ENCODE data around the gene MAN1A1.

The MAN1A1 gene

DNA sequence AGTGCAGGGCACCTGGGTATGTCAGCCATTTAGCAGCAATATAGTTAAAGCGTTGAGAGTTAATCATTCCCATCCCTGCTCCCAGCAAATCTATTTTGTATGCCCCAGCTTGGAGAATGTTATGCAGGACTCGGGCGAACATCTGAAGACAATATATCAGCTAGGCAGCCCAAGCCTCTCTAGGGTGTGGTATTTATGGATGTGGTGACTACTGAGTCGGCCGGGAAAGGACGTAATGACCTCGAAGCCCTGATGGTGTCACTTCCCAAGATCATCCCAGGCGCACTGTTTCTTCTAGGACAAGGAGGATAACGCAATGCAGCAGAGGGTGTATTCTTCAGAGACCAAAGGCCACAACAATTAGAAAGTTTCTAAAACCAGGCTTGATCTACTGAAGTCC lies 207.5 kb downstream of the MAN1A1 start:
- no peak for DNase-seq (ENCODE audit: low read depth in 3 of 3)

DNA sequence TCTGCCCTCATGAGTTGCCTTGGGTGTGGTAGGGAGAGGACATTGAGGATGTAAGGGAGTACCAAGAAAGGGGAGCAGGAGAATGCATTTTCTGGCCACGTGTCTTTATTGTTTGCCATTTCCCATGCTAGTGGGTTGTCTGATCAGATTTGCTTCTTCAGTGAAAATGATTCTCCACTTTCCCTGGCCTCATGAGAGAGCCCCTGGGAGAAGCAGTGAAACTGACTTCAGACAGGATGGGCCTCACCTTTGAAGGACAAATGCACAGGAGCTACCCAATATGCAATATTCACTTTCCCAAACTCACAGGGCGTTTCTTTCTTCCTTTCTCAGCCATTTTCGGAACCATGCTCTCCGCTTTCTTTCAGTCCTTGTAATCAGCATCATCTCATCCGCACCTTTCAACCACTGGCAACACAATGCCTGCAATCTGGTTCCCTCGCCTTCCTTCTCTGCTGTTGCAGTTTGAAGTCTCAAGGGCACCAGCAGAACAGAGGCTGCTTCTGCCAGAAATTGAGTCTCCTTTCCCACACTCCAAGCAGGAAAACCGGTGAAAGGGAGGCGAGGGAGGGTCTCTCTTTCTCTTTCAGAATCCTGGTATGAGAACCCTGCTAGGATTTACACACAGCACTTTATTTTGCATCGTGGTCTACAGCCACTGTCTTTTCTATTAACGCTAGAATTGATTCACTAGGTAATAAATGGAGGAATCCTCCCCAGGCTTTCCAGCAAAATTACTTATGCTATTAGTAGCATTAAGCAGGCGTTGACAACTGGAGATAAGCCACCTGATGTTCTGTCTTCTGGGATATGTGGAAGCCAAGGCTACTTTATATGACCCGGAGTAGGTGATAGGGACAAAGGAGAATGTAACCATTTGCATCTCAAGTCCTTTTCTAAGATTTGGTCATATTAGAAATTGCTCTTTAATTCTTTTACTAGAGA lies 209.1 kb downstream of the MAN1A1 start:
- no peak for DNase-seq (ENCODE audit: low read depth in 3 of 3)

DNA sequence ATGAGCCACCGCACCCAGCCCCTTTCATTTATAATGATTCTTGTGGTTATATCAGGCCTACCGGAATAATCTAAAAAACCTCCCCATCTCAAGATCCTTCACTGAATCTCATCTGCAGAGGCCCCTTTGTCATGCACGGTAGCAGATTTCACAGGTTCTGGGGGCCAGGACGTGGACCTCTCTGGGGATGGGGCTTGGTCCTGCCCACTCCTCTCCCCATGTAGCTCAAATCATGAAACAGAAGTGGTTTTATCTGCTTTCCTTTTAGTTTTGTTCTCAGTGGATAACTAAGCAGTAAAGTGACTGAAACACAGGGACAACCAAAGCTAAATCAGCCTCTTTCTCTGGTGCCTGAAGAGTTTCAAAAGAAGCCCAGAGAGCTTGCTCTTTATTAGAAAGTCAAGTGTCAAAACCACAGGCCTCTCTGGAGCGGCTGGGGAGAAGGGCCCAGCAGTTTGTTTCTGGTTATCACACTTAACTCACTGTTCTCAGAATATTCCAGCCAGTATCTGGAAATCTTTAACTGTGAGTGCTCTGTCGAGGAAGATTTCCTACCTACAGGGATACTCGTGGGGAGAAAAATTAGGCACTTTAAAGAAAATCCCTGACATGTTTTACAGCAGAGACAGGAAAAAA lies 210.5 kb downstream of the MAN1A1 start:
- DNase-seq (ENCODE audit: low read depth in 3 of 3) = no peak

- DNase-seq (ENCODE audit: low read depth in 3 of 3) = no peak
Measured at GRCh38 chr6:119137194-119138072, 212.1 kb downstream of the MAN1A1 start.

DNA sequence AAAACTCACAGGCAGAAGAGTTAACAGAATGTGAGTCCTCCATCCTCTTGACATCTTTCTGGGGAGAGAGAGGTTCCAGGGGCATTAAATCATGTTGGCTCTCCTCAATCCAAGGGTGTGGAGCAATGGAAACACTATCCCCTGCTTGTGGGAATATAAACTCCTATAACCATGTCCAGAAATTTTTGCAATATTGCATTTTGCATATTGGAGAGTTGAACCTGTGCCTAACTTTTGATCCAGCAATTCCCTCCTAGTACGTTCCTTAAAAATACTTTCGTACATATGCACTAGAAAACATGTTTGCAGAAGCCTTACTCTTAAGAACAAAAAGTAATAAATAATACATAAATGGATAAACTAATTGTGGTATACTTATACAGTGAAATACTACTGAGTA lies 214.8 kb downstream of the MAN1A1 start:
- DNase-seq (ENCODE audit: low read depth in 3 of 3) = no peak

DNA sequence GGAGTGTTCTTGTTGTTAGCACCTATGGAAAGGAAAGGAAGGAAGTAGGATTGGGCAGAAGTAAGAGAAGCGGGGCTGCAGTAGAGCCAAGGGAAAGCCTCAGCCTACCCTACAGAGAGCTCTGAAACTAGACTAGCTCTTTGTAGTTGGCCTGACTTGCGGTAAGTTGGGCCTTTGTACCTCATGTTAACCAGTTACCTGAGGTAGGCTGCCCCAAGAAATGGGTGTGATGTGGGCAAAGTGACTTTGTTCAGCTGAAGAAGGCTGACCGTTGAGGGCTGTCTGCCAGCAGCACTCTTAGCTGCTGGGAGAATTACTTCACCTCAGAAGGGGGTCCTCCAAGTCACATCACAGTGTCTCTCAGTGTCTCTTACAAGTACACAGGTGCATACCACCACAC lies 216.2 kb downstream of the MAN1A1 start:
- no peak for DNase-seq (ENCODE audit: low read depth in 3 of 3)

DNA sequence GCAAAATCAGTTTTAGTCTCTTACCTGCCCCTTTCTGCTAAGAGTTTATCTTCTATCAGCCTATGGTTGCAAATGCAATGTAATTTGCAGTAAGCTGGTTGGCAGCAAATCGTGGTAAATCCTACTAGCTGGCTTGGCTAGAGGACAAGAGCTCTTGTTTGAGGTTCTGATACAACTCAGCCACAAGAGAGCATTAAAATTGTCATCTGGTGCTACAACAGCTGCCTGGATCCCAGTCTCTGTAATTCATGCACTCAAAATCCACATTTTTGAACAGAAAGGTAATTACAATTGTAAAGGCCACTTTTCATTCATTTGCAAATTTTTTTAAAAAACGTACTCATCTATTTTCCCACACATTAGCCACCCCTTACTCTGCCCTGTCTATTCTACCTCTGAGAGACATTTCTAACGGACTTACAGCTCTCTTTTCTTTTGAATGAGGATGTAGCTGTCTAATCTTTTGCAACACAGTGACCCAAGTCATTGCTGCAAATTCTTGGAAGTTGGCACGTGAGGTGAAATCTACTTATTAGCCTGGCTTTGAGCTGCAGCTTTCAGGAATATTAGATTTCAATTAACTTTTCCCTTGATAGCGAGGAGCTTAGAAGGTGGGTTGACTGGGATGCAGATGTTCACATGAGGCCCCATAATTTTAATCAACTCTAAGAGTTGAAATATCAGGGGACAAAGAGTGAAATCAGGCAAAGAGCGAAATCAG lies 217.1 kb downstream of the MAN1A1 start:
- no peak for DNase-seq (ENCODE audit: low read depth in 3 of 3)

DNA sequence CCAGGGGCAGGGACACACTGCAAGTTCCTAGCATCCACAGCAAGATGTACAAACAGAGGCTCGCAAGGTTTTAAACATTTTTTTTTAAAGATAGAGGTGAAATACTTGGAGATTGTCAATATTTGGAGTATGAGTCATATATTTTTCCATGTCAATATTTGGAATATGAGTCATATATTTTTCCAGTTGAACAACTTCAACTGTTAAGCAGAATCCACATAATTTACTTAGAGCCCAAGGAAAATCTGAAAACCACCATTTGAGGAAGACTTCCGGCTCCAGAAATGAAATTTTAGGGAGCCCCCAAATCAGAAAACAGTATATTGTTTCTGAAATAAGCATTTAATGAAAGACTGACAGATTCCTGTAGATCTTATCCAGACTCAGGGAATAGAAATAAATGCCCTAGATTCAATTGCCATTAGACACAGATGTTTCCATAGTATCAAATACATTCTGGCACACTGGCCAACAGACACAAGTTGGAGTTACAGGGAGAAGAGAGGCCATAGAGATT lies 219.5 kb downstream of the MAN1A1 start:
- DNase-seq (ENCODE audit: low read depth in 3 of 3) = no peak

- DNase-seq (ENCODE audit: low read depth in 3 of 3) = no peak
Measured at GRCh38 chr6:119129148-119129967, 220.2 kb downstream of the MAN1A1 start.

GRCh38 chr6:119128252-119128912 lies 221.2 kb downstream of the MAN1A1 start:
- DNase-seq (ENCODE audit: low read depth in 3 of 3) = no peak

GRCh38 chr6:119127627-119128026 lies 221.9 kb downstream of the MAN1A1 start:
- DNase-seq (ENCODE audit: low read depth in 3 of 3) = no peak
